Trophoblast cell (in vitro differentiated cells and primary cell): ENCODE measurements around the gene MYO5C.
"Not testable (repeated sequence)": the region's sequence is repeated elsewhere in the genome, so short reads cannot be mapped to it uniquely, and the experiment has no call there.

Experiments
- DNase-seq, 2 donors: peaks; one replicate each; pipeline ENCODE4 v3.0.0-alpha.2; 2016
- H2AFZ ChIP-seq: 2 replicates; pipeline ENCODE4 v1.6.1; 2013; ENCODE audit warnings: low read length, moderate library complexity, mild to moderate bottlenecking; ENCODE audit not compliant: insufficient read depth, poor library complexity
- H2AK5ac ChIP-seq: 2 replicates; pipeline ENCODE4 v1.6.1; 2013; ENCODE audit warnings: mild to moderate bottlenecking, low read length
- H2BK120ac ChIP-seq: 2 replicates; pipeline ENCODE4 v1.6.1; 2013; ENCODE audit warnings: low read length, mild to moderate bottlenecking, moderate library complexity; ENCODE audit not compliant: insufficient read depth, poor library complexity
- H2BK12ac ChIP-seq: 2 replicates; pipeline ENCODE4 v1.6.1; 2013; ENCODE audit warnings: mild to moderate bottlenecking, low read length, moderate library complexity
- H2BK5ac ChIP-seq: 2 replicates; pipeline ENCODE4 v1.6.1; 2013; ENCODE audit warnings: low read length, low read depth, moderate library complexity, mild to moderate bottlenecking; ENCODE audit not compliant: poor library complexity
- H3K14ac ChIP-seq: 2 replicates; pipeline ENCODE4 v1.6.1; 2013; ENCODE audit warnings: mild to moderate bottlenecking, low read length
- H3K18ac ChIP-seq: 2 replicates; pipeline ENCODE4 v1.6.1; 2013; ENCODE audit warnings: mild to moderate bottlenecking, low read length
- H3K23ac ChIP-seq: 2 replicates; pipeline ENCODE4 v1.6.1; 2013; ENCODE audit warnings: low read length
- H3K27ac ChIP-seq: 2 replicates; pipeline ENCODE4 v1.5.1; 2013; ENCODE audit warnings: low read depth, mild to moderate bottlenecking, inconsistent platforms, low read length, moderate library complexity
- H3K27me3 ChIP-seq: 2 replicates; pipeline ENCODE4 v1.6.1; 2013; ENCODE audit warnings: inconsistent platforms, mild to moderate bottlenecking, low read length, moderate library complexity; ENCODE audit not compliant: insufficient read depth
- H3K36me3 ChIP-seq, 2 experiments: 1 replicate in 1 of 2; 2 replicates in 1 of 2; pipeline ENCODE4 v1.6.1; 2013; ENCODE audit warnings: low read length in 2 of 2, mild to moderate bottlenecking in 2 of 2, moderate library complexity in 1 of 2; ENCODE audit not compliant: insufficient read depth in 2 of 2, control insufficient read depth in 1 of 2
- H3K4ac ChIP-seq: 2 replicates; pipeline ENCODE4 v1.6.1; 2013; ENCODE audit warnings: low read depth, mild to moderate bottlenecking, low read length, moderate library complexity
- H3K4me1 ChIP-seq, 2 experiments: 1 replicate in 1 of 2; 2 replicates in 1 of 2; pipeline ENCODE4 v1.6.1; 2013; ENCODE audit warnings: low read length in 2 of 2, mild to moderate bottlenecking in 2 of 2, moderate library complexity in 1 of 2; ENCODE audit not compliant: insufficient read depth in 2 of 2, control insufficient read depth in 1 of 2
- H3K4me2 ChIP-seq: 2 replicates; pipeline ENCODE4 v1.6.1; 2013; ENCODE audit warnings: inconsistent platforms, mild to moderate bottlenecking, low read length, moderate library complexity
- H3K4me3 ChIP-seq: 2 replicates; pipeline ENCODE4 v1.5.1; 2013; ENCODE audit warnings: mild to moderate bottlenecking, low read depth, low read length, inconsistent platforms
- H3K79me1 ChIP-seq: one replicate; pipeline ENCODE4 v1.6.1; 2013; ENCODE audit warnings: low read length
- H3K79me2 ChIP-seq: 2 replicates; pipeline ENCODE4 v1.6.1; 2013; ENCODE audit warnings: low read length, mild to moderate bottlenecking; ENCODE audit not compliant: control insufficient read depth, insufficient read depth, poor library complexity
- H3K9ac ChIP-seq: 2 replicates; pipeline ENCODE4 v1.6.1; 2013; ENCODE audit warnings: mild to moderate bottlenecking, low read length
- H3K9me3 ChIP-seq: 2 replicates; pipeline ENCODE4 v1.6.1; 2013; ENCODE audit warnings: low read depth, mild to moderate bottlenecking, control low read depth, inconsistent platforms, low read length; ENCODE audit not compliant: insufficient read depth
- H4K12ac ChIP-seq: 2 replicates; pipeline ENCODE4 v1.6.1; 2013; ENCODE audit warnings: low read depth, mild to moderate bottlenecking, low read length, moderate library complexity
- H4K8ac ChIP-seq: 2 replicates; pipeline ENCODE4 v1.6.1; 2013; ENCODE audit warnings: low read depth, mild to moderate bottlenecking, low read length, moderate library complexity
- H4K91ac ChIP-seq: one replicate; pipeline ENCODE4 v1.6.1; 2013; ENCODE audit warnings: low read depth, mild to moderate bottlenecking, low read length, moderate library complexity
- WGBS: extraction: QIAGEN DNeasy Blood & Tissue Kit; methylation state at CpG from one replicate; pipeline ENCODE4 v1.1.7; 2013; ENCODE audit warnings: missing lambda C conversion rate; ENCODE audit not compliant: insufficient read length, insufficient coverage; ENCODE audit errors: extremely low coverage; 5-methylcytosine and 5-hydroxymethylcytosine counted together

MYO5C gene

GRCh38 chr15:52243286-52243685 is 52.3 kb downstream of the MYO5C start:
- H4K91ac ChIP-seq, result no peak overlapping the region
- no peak overlapping the region for H3K23ac ChIP-seq
- peaks cover 0 to 3% of the 10 kb centered on the region in 2 experiments for H3K36me3 ChIP-seq
- H3K4ac ChIP-seq, result no peak overlapping the region
- H2BK120ac ChIP-seq, result no peak overlapping the region
- H3K9me3 ChIP-seq, result no peaks in the 10 kb centered on the region
- no peak for DNase-seq
- H3K27ac ChIP-seq, result no peak overlapping the region
- H3K9ac ChIP-seq, result no peak overlapping the region
- H3K4me3 ChIP-seq, result no peak overlapping the region
- H3K79me1 ChIP-seq, result no peaks in the 10 kb centered on the region
- H3K79me2 ChIP-seq, result no peaks in the 10 kb centered on the region
- no peak overlapping the region for H2AK5ac ChIP-seq
- H3K14ac ChIP-seq, result no peak overlapping the region
- H3K4me1 ChIP-seq, result no peaks in the 10 kb centered on the region
- H3K18ac ChIP-seq, result no peak overlapping the region
- no peaks in the 10 kb centered on the region for H3K27me3 ChIP-seq
- WGBS, result no CpG with 5 or more reads among the region's 7 CpGs
- H4K8ac ChIP-seq, result no peak overlapping the region
- H2BK12ac ChIP-seq, result no peak overlapping the region
- no peak overlapping the region for H3K4me2 ChIP-seq
- H4K12ac ChIP-seq, result no peak overlapping the region
- H2AFZ ChIP-seq, result no peak overlapping the region
- H2BK5ac ChIP-seq, result no peak overlapping the region

- H3K9me3 ChIP-seq, result no peaks in the 10 kb centered on the region
- H4K91ac ChIP-seq, result no peak overlapping the region
- no peaks in the 10 kb centered on the region for H3K79me1 ChIP-seq
- no peak overlapping the region for H3K9ac ChIP-seq
- H3K18ac ChIP-seq, result no peak overlapping the region
- no peak overlapping the region for H4K8ac ChIP-seq
- no peaks in the 10 kb centered on the region for H3K79me2 ChIP-seq
- no peak overlapping the region for H3K4me2 ChIP-seq
- H3K23ac ChIP-seq, result no peak overlapping the region
- no peaks in the 10 kb centered on the region for H3K27me3 ChIP-seq
- H3K14ac ChIP-seq, result no peak overlapping the region
- no peak overlapping the region for H3K27ac ChIP-seq
- no CpG with 5 or more reads among the region's 4 CpGs for WGBS
- no peak overlapping the region for H2BK120ac ChIP-seq
- peaks cover 0 to 3% of the 10 kb centered on the region in 2 experiments for H3K36me3 ChIP-seq
- H2AK5ac ChIP-seq, result no peak overlapping the region
- H3K4ac ChIP-seq, result no peak overlapping the region
- H2AFZ ChIP-seq, result no peak overlapping the region
- H2BK12ac ChIP-seq, result no peak overlapping the region
- H4K12ac ChIP-seq, result no peak overlapping the region
- H2BK5ac ChIP-seq, result no peak overlapping the region
- H3K4me1 ChIP-seq, result no peaks in the 10 kb centered on the region
- DNase-seq, result no peak
- no peak overlapping the region for H3K4me3 ChIP-seq
These were observed 54.1 kb downstream of the MYO5C start for GRCh38 chr15:52241489-52241888.

DNA sequence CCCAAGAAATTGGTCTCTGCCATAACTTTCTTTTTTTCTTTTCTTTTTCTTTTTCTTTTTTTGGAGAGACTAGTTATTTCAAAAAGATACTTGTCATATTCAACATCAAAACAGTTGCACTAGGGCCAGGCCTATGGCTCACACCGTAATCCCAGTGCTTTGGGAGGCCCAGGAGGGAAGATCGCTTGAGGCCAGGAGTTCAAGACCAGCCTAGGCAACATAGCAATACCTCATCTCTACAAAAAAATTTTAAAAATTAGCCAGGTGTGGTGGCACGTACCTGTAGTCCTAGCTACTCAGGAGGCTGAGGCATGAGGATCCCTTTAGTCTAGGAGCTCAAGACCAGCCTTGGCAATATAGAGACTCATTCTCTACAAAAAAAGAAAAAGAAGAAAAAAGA is 55.4 kb downstream of the MYO5C start:
- no peaks in the 10 kb centered on the region for H3K27me3 ChIP-seq
- no peak overlapping the region for H3K18ac ChIP-seq
- no peak overlapping the region for H3K27ac ChIP-seq
- no peak overlapping the region for H2AFZ ChIP-seq
- H3K9me3 ChIP-seq, result no peaks in the 10 kb centered on the region
- no peak overlapping the region for H3K4ac ChIP-seq
- no peak overlapping the region for H3K14ac ChIP-seq
- no peak overlapping the region for H4K91ac ChIP-seq
- H3K4me2 ChIP-seq, result no peak overlapping the region
- peak; percentile 53 to 55 for DNase-seq
- H3K23ac ChIP-seq, result no peak overlapping the region
- peaks cover 3 to 5% of the 10 kb centered on the region in 2 experiments for H3K4me1 ChIP-seq
- no CpG with 5 or more reads among the region's 3 CpGs for WGBS
- H3K79me2 ChIP-seq, result no peaks in the 10 kb centered on the region
- H3K4me3 ChIP-seq, result no peak overlapping the region
- H4K8ac ChIP-seq, result no peak overlapping the region
- H2BK120ac ChIP-seq, result no peak overlapping the region
- H2BK12ac ChIP-seq, result no peak overlapping the region
- H2BK5ac ChIP-seq, result no peak overlapping the region
- no peak overlapping the region for H4K12ac ChIP-seq
- no peaks in the 10 kb centered on the region for H3K79me1 ChIP-seq
- H2AK5ac ChIP-seq, result no peak overlapping the region
- H3K9ac ChIP-seq, result no peak overlapping the region
- peaks cover 0 to 3% of the 10 kb centered on the region in 2 experiments for H3K36me3 ChIP-seq

DNA sequence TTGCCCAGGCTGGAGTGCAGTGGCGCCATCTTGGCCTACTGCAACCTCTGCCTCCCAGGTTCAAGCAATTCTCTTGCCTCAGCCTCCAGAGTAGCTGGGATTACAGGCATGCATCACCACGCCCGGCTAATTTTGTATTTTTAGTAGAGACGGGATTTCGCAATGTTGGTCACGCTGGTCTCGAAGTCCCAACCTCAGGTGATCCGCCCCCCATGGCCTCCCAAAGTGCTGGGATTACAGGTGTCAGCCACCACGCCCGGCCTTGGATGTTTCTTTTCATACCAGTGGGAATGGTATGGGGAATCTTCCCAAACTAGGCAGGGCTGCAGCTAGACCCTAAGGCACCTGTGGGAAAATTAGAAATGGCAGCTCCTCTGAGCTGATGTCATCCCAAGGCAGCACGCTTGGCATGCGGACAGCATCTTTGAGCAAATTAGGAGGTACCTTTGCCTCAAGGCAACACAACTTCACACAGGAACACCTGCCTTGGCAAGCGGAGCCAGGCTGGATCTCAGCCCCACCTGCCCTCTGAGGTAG is 56.5 kb downstream of the MYO5C start:
- DNase-seq, result peak; percentile 87 to 93
- H3K27ac ChIP-seq, H3K9me3 ChIP-seq, H4K91ac ChIP-seq, H3K18ac ChIP-seq, H4K12ac ChIP-seq, H3K79me2 ChIP-seq, H2BK120ac ChIP-seq, H3K36me3 ChIP-seq, H2AFZ ChIP-seq, H3K23ac ChIP-seq, H3K4ac ChIP-seq, H3K4me3 ChIP-seq, H2AK5ac ChIP-seq, H2BK5ac ChIP-seq, H4K8ac ChIP-seq, H3K79me1 ChIP-seq, H3K9ac ChIP-seq, H3K4me2 ChIP-seq, H3K27me3 ChIP-seq, H2BK12ac ChIP-seq, H3K14ac ChIP-seq: not testable (repeated sequence)
- WGBS, result no CpG with 5 or more reads among the region's 13 CpGs
- H3K4me1 ChIP-seq, result peaks cover 10 to 12% of the 10 kb centered on the region in 2 experiments
